Cardiac muscle cell (in vitro differentiated cells and primary cell): Measurements from ENCODE around the gene P2RX6. TPM values are rescaled to one million over a fixed set of nuclear protein-coding genes. Genes with fewer than 3 reads are reported as not detected.
"Not testable (repeated sequence)": the region's sequence is repeated elsewhere in the genome, so short reads cannot be mapped to it uniquely, and the experiment has no call there.

Source experiments
- DNase-seq, 2 donors: peaks; one replicate each; pipeline versions ENCODE4 v3.0.0 to v3.0.0-alpha.2; 2010 to 2017; ENCODE audit warnings: low read depth in 1 of 2, low spot score in 1 of 2
- H3K27ac ChIP-seq: fragments of 200-600 bp; sonication (generic); 2 replicates; pipeline ENCODE4 v1.5.1; 2016
- H3K27me3 ChIP-seq: fragments of 200-600 bp; sonication (generic); 2 replicates; pipeline ENCODE4 v1.6.0; 2016; ENCODE audit warnings: control low read depth
- H3K36me3 ChIP-seq: fragments of 200-600 bp; sonication (generic); 2 replicates; pipeline ENCODE4 v1.5.1; 2016; ENCODE audit warnings: control low read depth
- H3K4me1 ChIP-seq: fragments of 200-600 bp; sonication (generic); 2 replicates; pipeline ENCODE4 v1.8.1; 2017; ENCODE audit warnings: low read depth, mild to moderate bottlenecking, mixed run types
- H3K4me3 ChIP-seq: fragments of 200-600 bp; sonication (generic); 2 replicates; pipeline ENCODE4 v1.5.1; 2016; ENCODE audit warnings: mild to moderate bottlenecking
- H3K9me3 ChIP-seq: fragments of 200-600 bp; sonication (generic); 2 replicates; pipeline ENCODE4 v1.5.1; 2017; ENCODE audit warnings: low read depth, mild to moderate bottlenecking, control low read depth
- CTCF ChIP-seq: IDR thresholded peaks from 2 replicates; pipeline ENCODE4 v1.5.1; 2012; ENCODE audit warnings: low read depth, mild to moderate bottlenecking, low read length
- polyA plus RNA-seq: library from polyadenylated mRNA; unstranded; fragments of >200 nt; fragmentation: Nextera tagmentation; extraction: Ambion mirVana; gene quantifications from 2 replicates; pipeline ENCODE4 v1.2.1, GENCODE V29; 2016
- total RNA-seq: library from RNA; depleted of rRNA; stranded (reverse); fragments of >200 nt; gene quantifications from 2 replicates; pipeline ENCODE4 v1.2.3, GENCODE V29; 2016

P2RX6 gene
- total and polyA plus RNA-seq, 2 experiments from 2014 or later: 8.6 to 8.9 TPM

GRCh38 chr22:20968281-20968977 lies 46.5 kb upstream of the P2RX6 start:
- no peak for DNase-seq
- Histone ChIP-seq H3K9me3 (no peaks in the 10 kb centered on the region), H3K36me3 (no peaks in the 10 kb centered on the region), H3K27ac (no peak overlapping the region), H3K27me3 (peaks cover 22% of the 10 kb centered on the region), H3K4me3 (no peak overlapping the region), H3K4me1 (peaks cover 4% of the 10 kb centered on the region)
- TF ChIP-seq CTCF: no peak

- no peak for TF ChIP-seq CTCF
- Histone ChIP-seq H3K4me3 (no peak overlapping the region), H3K27me3 (peaks cover 3% of the 10 kb centered on the region), H3K27ac (no peak overlapping the region), H3K4me1 (no peaks in the 10 kb centered on the region), H3K9me3 (no peaks in the 10 kb centered on the region), H3K36me3 (no peaks in the 10 kb centered on the region)
- no peak for DNase-seq
These were observed 43.9 kb upstream of the P2RX6 start for GRCh38 chr22:20970939-20971657.

GRCh38 chr22:20972014-20972694 lies 42.8 kb upstream of the P2RX6 start:
- not testable (repeated sequence) for H3K4me1 ChIP-seq, H3K9me3 ChIP-seq, H3K27me3 ChIP-seq, H3K4me3 ChIP-seq, DNase-seq, H3K36me3 ChIP-seq, H3K27ac ChIP-seq

GRCh38 chr22:20972933-20973577 lies 41.9 kb upstream of the P2RX6 start:
- Histone ChIP-seq H3K36me3 (no peaks in the 10 kb centered on the region), H3K4me3 (no peak overlapping the region), H3K27me3 (peaks cover 3% of the 10 kb centered on the region), H3K9me3 (no peaks in the 10 kb centered on the region), H3K27ac (no peak overlapping the region), H3K4me1 (no peaks in the 10 kb centered on the region)
- DNase-seq: no peak
- TF ChIP-seq CTCF: no peak

- H3K27ac ChIP-seq: no peak overlapping the region
- no peak for TF ChIP-seq CTCF
- DNase-seq: no peak
- H3K4me3 ChIP-seq: no peak overlapping the region
- no peaks in the 10 kb centered on the region for H3K9me3 ChIP-seq
- H3K27me3 ChIP-seq: peaks cover 3% of the 10 kb centered on the region
- no peaks in the 10 kb centered on the region for H3K36me3 ChIP-seq
- no peaks in the 10 kb centered on the region for H3K4me1 ChIP-seq
These were observed 41.2 kb upstream of the P2RX6 start for GRCh38 chr22:20973634-20974286.
